Measurements from ENCODE around the gene GABRG3. TPM values are rescaled to one million over a fixed set of nuclear protein-coding genes. Genes with fewer than 3 reads are reported as not detected.

Gene GABRG3
- total and polyA plus RNA-seq, 8 donors = 0.35 TPM; not detected in 7

DNA sequence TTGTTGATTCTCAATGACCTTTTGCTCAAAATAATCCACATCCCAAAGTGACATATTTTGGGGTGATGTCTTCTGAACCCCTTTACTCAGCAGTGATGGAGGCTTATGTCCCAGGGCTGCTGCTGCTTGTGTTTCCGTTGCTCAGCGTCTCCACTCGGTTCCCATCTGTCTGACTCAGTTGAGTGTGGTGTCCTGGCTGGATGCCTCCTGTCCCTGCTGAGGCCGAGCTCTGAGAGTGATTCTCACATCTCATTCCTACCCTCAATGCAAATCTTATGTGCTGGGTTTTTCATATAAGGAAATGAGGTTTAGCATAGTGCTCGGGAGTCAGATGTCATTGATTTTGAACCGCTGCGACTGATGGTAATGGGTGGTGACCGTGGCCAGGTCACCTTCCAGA is 247.4 kb downstream of the GABRG3 start:
- H3K36me3 ChIP-seq = no peaks in the 10 kb centered on the region
- H3K9me3 ChIP-seq = no peaks in the 10 kb centered on the region
- DNase-seq (no peak), FAIRE-seq (no peak), ATAC-seq (no peak)
- TF ChIP-seq, protein P1, sequence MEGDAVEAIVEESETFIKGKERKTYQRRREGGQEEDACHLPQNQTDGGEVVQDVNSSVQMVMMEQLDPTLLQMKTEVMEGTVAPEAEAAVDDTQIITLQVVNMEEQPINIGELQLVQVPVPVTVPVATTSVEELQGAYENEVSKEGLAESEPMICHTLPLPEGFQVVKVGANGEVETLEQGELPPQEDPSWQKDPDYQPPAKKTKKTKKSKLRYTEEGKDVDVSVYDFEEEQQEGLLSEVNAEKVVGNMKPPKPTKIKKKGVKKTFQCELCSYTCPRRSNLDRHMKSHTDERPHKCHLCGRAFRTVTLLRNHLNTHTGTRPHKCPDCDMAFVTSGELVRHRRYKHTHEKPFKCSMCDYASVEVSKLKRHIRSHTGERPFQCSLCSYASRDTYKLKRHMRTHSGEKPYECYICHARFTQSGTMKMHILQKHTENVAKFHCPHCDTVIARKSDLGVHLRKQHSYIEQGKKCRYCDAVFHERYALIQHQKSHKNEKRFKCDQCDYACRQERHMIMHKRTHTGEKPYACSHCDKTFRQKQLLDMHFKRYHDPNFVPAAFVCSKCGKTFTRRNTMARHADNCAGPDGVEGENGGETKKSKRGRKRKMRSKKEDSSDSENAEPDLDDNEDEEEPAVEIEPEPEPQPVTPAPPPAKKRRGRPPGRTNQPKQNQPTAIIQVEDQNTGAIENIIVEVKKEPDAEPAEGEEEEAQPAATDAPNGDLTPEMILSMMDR (IDR thresholded peaks at IDR 0.05) = no peak
- no peaks in the 10 kb centered on the region for H3K27me3 ChIP-seq
- WGBS, 2 donors = 71 to 74% methylated on average over 8 of the region's 8 CpGs
- H3K27ac ChIP-seq = no peak overlapping the region
- intact Hi-C loops (cut with DNase I) = no loop called here
- H3K4me3 ChIP-seq = no peak overlapping the region
- H3K4me1 ChIP-seq = no peaks in the 10 kb centered on the region

DNA sequence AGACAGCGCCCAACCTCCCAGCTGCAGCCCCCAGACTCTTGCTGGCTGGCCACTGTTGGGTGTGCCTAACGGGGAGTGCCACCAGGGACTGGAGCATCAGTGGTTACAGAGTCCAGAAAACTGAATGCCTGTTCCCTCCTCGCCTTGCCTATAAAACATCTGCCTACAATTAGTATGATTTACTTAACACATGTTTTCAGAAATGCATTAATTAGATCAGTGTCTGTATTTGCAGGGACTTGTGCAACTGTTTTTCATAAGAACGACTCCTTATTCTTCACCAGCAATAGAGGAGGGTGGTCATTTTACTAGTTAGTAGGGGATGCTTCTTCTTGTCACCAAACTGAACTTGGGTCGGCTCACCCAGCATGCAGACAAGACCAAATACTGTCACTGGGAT is 248.7 kb downstream of the GABRG3 start:
- H3K4me3 ChIP-seq = no peak overlapping the region
- no peak overlapping the region for H3K27ac ChIP-seq
- DNase-seq = no peak
- no peaks in the 10 kb centered on the region for H3K4me1 ChIP-seq
- ATAC-seq = no peak
- intact Hi-C loops (cut with DNase I) = no loop called here
- no peak for FAIRE-seq
- no peaks in the 10 kb centered on the region for H3K9me3 ChIP-seq
- H3K27me3 ChIP-seq = no peaks in the 10 kb centered on the region
- TF ChIP-seq, protein P1 (IDR thresholded peaks at IDR 0.05) = no peak
- 55 to 73% methylated on average over 5 of the region's 5 CpGs for WGBS, 2 donors
- H3K36me3 ChIP-seq = no peaks in the 10 kb centered on the region

DNA sequence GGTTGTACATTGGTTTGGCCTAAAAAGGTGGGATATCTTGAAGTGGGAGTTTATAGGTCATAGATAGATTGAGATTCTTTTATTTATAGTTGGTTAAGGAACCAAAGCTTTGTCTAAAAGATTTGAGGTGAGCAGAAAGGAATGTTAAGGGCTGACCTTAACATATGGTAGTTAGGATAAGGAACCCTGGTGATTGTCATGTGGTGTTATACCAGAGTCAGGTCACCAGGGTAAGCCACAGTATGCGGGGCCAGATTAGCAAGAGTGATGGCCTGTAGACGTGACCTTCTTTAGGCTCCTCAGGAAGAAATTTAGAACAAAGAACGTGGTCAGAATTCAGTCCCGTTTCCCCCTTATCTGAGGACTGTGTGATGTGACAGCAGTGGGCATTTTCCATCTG is 249.2 kb downstream of the GABRG3 start:
- FAIRE-seq (no peak), ATAC-seq (no peak), DNase-seq (no peak)
- Histone ChIP-seq H3K27ac (no peak overlapping the region), H3K4me1 (no peaks in the 10 kb centered on the region), H3K4me3 (no peak overlapping the region), H3K9me3 (no peaks in the 10 kb centered on the region), H3K36me3 (no peaks in the 10 kb centered on the region), H3K27me3 (no peaks in the 10 kb centered on the region)
- WGBS, 2 donors = 29 to 36% methylated on average over 4 of the region's 4 CpGs
- intact Hi-C loops (cut with DNase I) = no loop called here
- TF ChIP-seq, protein P1 (IDR thresholded peaks at IDR 0.05) = no peak

DNA sequence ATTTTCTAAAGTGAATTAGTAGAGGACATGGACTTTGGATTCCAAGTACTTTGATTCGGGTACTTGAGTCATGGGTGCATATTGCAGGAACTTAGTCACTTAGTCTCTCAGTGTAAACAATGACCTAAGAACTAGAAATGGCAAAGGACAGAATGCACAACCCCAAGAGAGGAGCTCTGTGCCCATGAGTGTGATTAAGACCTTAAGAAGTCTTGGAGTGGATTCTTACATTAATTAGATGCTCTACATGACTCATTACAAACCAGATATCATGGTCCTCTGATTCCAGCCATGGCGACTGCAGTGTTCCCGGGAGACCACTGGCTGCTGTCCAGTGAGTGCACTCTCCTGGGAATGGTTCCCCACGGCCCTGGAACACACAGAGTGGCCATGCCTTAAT is 251.5 kb downstream of the GABRG3 start:
- TF ChIP-seq, protein P1 (IDR thresholded peaks at IDR 0.05) = no peak
- no peak for FAIRE-seq

DNA sequence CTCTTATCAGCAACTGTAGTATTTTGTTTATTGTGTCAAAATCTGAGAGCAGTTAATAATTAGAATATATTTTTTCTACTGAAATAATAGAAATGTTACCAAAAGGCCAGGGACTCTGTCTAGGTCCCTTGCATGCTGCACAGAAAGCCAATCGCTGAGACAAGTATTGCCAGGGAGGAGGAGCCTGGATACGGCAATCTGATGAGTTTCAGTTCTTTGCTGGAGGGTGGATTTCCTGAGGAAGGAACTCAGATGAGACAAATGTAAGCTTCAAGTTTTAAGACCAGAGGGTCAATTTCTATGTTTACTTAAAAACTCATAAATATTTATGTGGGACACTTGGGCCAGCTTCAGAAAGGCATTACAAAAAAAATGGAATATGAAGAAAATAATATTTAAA is 252.2 kb downstream of the GABRG3 start:
- Histone ChIP-seq H3K9me3 (no peaks in the 10 kb centered on the region), H3K4me3 (no peak overlapping the region), H3K27ac (no peak overlapping the region), H3K4me1 (no peaks in the 10 kb centered on the region), H3K36me3 (no peaks in the 10 kb centered on the region), H3K27me3 (no peaks in the 10 kb centered on the region)
- ATAC-seq = no peak
- intact Hi-C loops (cut with DNase I) = no loop called here
- DNase-seq = no peak
- TF ChIP-seq, protein P1 (IDR thresholded peaks at IDR 0.05) = no peak
- 44 to 61% methylated on average over 2 of the region's 2 CpGs for WGBS, 2 donors
- FAIRE-seq = no peak

More for the DNA sequence above, 251.5 kb downstream of the GABRG3 start:
- intact Hi-C loops (cut with DNase I) = no loop called here
- Histone ChIP-seq H3K36me3 (no peaks in the 10 kb centered on the region), H3K4me3 (no peak overlapping the region), H3K27me3 (no peaks in the 10 kb centered on the region), H3K4me1 (no peaks in the 10 kb centered on the region), H3K9me3 (no peaks in the 10 kb centered on the region), H3K27ac (no peak overlapping the region)
- DNase-seq = no peak
- 45 to 56% methylated on average over 4 of the region's 4 CpGs for WGBS, 2 donors
- ATAC-seq = no peak
